GM18870 (cell line): ENCODE measurements around the gene TIMM10.
A peak's percentile ranks its signal among the peaks of the same experiment; 100 is the strongest.

Source experiments
- ATAC-seq: cut with Tn5 transposase; IDR thresholded peaks from one replicate; pipeline ENCODE4 v1.9.1; 2021; ENCODE audit warnings: moderate library complexity; ENCODE audit not compliant: unreplicated experiment

TIMM10 gene

DNA sequence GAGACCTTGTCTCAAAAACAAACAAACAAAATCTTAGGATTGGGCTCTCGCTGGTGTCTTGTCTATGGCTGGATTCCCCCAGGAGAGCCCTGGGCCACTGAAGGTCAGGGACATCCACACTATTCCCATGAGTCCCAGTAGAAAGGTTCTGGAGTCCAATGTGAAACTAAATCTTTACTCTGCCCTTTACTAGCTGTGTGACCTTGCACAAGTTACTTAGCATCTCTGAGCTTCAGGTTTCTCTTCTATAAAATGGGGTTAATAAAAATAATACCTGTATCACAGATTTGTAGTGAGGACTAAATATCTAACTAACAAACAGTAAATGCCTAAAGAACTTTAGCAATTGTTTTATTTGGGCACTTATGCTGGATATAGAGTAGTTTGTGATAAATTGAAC lies 24.0 kb downstream of the TIMM10 start:
- no peak for ATAC-seq

DNA sequence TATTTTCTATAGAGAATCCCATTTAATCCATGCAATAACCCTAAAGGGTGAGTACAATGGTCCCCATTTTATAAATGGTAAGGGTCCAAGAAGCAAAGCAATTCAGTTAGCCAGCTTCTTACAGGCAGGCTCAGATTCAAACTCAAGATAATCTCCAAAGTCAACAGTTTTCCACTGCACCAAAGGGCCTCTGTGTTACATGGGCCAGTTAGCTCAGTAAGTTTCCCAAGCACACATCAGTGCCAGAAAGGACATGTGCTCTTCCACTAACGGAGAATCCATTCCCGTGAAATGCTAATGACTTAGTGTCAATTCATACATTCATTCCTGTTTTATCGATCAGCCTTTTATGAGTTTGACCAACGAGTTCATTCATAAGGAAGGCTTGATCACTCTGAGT lies 26.0 kb downstream of the TIMM10 start:
- ATAC-seq: no peak

DNA sequence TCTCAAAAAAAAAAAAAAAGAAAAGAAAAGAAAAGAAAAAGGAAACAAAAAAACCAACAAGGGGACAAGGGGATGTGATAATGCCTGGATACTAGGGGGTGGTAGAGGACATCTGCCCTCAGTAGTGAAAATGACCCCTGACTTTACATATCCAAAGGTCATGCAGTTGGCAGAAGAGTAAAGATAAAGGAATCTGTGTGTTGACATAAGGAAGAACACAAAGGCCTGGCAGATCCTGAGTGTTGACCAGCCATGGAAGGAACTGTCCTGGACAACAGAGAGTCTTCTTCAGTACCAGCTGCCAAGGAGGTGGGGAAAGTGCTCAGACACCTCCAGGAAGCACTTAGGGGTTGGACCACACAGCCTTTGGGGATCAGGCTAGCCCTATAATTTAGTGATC lies 27.7 kb downstream of the TIMM10 start:
- no peak for ATAC-seq

DNA sequence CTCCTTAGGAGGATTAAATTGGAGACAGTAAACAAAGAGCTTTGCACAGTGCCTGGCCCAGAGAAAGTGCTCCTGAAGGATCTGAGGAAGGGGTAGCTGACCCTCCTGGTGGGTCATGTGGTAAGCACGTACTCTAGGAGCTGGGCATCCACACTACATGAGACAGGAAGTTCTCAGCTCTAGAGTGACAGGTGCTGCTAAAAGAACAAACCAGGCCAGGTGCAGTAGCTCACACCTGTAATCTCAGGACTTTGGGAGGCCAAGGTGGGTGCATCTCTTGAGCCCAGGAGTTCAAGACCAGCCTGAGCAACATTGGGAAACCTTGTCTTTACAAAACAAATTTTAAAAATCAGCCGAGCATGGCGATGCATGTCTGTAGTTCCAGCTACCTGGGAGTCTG lies 28.2 kb downstream of the TIMM10 start:
- ATAC-seq: no peak

DNA sequence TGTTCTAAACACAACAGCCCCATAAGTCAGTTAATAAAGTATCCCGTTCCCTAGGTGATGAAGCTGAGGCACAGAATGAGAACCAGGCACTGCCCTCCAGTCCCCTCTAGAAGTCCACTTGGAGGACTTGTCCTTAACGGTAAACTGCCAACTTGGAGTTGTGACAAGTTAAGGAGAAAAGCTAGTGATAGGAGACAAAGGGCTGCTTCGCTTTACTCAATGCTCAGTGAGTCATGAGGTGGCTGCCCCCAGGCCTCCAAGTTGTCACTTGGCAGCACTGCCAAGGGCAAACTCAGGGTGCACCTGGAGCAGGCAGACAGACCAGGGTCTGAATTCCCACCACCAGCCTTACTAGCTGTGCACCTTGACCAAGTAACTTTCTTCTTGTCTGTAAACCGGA lies 28.6 kb downstream of the TIMM10 start:
- no peak for ATAC-seq

DNA sequence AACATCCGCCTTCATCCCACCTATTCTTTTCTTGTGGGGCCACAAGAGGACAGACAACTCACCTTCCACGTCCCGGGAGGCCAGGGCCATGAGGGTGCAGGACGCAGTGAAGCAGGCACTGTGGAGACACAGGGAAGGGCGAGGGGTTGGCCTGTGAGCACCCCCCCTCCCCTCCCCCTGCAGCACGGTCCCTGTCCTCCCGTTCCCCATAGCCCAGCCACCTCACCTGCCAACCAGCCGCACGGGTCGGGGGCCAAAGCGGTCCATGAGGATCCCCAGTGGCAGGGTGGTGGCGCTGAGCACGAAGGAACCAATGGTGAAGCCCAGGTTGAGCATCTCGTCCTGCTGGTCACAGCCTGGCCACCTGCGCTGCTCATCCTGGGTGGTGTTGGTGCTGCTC lies 29.6 kb downstream of the TIMM10 start:
- ATAC-seq: no peak

DNA sequence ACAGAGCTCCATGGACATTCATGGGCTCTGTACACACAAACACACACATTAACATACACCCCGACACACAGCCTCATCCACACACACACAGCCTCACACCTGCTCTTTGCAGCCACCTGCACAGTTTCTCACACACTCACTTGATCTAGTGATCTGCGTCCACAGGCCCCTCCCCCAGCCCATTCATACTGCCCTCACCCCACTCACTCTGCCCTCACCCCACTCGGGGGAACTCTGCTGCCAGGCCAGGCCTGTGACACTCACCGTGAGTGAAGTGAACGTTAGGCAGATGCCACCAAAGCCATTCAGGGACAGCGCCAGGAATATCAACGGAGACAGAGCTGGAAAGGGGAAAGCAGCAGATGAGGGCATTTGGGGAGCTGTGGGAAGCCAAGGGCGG lies 30.0 kb downstream of the TIMM10 start:
- ATAC-seq: no peak

DNA sequence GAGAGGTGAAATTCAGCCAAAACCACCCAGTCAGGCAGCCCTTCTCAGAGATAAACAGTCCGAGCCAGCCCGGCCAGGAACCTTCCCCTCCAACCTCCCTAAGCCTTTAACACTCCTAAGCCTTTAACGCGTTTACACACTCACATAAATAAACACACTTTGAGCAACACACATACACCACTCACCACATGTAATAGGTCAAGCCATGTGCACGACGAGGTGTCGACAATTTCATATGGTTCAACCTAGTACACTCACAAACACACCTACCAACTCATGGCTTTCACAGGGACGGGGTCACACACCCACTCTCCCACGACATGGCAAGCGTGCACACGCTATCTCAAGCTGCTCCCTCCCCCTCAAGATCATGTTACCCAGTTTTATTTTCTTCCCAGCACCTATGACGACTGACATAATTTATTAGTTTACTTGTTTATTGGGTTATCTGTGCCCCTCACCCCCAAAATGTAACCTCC lies 30.5 kb downstream of the TIMM10 start:
- peak; percentile 26 for ATAC-seq

DNA sequence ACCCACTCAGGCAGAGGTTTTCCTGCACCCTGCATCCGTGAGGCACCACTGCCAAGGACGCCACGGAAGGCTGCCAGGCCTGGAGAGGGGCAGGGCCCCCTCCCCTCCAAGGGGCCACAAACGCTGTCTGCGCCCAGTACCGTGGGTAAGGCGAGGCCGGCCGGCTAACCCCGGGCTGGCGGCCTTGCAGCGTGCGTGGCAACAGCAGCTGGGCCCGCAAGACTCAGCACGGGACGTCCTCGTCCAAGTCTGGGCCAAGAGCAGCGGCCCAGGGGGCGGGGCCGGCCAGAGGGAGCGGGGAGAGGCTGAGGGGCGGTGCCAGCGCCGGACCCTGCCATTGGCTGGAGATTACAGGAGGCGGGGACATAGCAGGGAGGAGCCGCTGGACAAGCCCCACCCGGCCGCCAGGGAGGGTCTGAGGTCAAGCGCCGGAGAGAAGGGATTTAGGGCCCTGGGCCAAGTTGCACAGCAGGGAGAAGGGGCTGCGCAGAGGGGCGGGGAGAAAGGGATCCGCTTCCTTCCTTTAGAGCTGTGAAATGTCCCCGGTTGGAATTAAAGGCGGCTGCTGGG lies 31.1 kb downstream of the TIMM10 start:
- peak; percentile 96 for ATAC-seq

DNA sequence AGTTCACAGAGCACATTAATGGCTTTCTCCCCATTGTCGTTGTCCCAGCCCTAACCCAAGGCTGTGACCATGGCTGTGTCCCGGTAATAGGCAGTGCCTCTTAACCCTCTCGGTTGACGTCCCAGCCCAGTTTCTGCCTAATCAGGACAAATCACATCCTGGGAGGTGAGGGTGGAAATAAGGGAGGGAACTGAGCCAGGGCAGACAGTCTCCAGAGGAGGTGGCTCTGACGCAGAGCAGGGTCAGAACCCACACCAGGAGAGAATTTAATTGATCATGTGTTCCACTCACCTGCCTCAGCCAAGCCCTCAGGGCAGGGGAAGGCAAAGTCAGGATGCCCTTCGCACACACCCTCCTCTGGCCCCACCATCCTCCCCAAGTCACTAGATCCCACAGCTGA lies 32.0 kb downstream of the TIMM10 start:
- ATAC-seq: no peak

DNA sequence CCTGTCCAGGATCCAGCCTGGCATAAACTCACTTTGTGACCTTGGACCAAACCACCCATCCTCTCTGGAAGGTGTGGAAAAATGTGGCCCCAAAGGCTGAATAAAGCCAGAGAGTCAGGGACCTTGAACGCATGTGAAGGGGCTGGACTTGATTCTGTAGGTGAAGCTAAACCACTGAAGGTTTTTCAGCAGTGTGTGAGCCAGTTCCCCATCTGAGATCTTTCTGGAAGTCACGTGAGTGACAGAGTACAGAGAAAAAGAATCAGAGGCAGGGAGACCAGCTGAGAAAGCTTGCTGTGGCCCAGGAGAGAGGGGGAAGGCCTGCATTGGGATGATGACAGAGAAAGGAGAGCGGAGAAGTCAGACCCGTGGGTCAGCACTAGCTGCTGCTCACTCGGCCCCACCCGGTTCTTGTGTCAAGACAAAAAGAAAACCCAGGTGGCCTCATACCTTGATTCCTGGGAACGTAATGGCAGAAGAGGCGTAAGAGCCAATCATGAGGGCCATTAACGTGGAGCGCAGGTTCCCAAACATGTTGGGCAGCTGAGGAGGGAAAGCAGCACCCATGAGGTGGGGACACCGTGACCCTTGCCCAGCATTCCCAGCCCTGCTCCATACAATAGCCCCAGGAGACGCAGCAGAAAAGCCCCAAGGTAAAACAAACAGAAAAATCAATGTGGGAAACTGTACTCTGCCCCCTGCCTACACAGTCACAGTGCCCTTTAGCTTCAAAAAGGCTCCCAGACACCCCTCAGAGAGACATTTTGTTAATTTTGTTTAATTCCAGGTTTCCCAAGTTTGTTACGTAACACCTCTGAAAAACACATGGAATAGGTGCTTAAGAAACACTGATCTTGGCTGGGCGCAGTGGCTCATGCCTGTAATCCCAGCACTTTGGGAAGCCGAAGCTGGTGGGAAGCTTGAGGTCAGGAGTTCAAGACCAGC lies 33.0 kb downstream of the TIMM10 start:
- ATAC-seq: no peak

DNA sequence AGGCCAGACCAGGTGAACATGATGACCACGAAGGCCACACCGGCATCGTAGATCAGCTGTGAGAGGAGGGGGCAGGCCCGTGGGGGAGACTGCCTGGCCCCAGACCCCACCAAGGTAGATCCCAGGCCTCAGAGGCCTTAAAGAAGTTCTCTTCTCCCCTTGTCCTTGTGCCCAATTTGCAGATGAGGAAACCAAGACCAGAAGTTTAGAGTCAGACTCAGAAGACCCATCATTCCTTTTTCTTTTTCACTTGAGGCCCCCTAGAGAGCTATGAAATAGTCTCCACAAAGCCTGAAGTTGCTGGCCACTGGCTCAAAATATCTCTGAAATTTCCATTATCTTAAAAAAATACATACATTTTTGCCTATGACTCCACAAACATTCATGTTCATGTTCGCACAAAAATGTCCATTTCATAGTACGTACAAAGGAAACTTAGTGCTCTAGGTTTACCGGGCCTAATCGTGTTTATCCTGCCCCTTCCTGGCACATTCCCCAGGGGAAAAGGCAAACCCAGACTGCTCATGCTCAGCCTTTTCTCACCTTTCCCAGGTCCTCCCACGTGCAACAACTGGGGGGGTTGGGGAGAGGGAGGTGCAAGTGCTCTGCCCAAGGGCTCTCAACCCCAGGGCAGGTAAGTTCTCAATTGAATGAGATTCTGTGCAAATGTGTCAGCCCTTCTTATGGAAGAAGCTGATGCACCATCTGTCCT lies 34.3 kb downstream of the TIMM10 start:
- ATAC-seq: no peak

DNA sequence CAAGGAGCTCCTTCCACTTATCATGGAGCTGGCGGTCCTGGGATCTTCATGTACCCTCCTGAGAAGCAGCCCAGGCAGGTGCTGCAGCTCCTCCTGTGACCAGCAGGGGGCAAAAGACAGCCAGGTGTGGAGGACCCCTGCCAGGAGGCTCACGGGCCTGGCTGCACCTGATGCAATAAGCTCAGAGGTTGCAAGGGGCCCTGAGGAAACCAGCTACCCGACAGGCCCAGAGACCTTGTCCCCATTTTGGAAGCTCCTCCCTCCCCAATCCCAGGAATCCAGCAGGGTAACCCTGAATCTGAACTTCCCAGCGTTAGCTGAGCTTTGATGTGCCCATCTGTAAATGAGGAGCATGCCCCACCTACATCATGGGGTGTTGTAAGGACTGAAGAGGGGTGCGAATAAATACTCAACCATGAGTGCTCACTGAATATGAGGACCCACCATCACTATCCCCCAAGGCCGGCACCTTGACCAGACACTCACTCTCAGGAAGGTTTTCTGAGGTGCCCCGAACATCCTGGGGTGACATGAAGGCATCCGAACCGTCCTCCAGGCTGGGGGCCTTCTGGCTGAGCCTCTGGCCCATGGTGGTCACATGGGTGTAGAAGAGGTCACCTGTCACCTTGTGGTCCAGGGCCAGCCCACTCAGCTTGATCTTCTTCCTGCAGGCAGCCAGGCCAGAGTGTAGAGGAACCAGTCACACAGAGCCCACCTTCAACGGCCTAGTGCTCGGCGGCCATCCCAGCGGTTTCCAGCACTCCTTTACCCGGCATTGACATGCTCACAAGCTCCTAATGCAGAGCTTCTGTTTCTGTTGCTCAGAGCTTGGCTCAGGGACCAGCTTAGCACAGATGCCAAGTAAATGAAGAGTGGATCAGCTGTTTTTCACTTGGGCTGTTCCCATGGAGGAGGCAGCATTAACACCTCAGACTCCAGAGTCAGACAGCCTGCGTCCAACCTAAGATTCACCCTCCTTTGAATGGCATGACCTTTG lies 36.7 kb downstream of the TIMM10 start:
- ATAC-seq: no peak

DNA sequence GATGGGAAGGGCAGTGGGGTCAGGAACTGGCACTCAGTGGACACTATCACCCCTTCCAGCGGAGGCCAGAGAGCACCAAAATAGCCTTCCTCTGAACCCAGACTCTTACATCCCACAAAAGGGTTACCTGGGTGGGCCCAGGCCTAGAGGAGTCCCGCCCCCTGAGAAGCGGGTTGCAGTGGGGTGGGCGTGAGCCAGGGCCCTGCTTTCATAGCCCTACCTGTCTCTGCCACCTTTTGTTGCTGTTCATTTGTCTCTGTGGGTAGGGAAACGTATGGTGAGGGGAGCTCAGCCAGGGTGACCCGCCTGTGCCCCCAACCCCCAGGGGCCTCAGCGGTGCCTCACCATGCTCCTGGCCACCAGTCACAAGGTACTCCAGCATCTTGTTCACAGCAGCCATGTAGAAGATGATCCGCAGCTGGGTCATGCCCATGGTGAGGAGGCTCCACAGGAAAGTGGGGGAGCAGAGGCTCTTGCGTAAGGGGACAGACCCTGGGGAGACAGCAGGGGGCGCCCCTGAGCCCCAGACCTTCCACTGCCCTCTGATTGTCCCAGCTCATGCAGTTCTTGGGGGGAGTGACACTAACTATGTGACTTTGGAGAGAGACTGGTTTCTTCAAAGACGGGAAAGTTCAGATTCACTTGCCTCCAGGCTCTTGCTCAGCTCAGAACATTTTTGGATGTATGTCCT lies 39.0 kb downstream of the TIMM10 start:
- no peak for ATAC-seq

DNA sequence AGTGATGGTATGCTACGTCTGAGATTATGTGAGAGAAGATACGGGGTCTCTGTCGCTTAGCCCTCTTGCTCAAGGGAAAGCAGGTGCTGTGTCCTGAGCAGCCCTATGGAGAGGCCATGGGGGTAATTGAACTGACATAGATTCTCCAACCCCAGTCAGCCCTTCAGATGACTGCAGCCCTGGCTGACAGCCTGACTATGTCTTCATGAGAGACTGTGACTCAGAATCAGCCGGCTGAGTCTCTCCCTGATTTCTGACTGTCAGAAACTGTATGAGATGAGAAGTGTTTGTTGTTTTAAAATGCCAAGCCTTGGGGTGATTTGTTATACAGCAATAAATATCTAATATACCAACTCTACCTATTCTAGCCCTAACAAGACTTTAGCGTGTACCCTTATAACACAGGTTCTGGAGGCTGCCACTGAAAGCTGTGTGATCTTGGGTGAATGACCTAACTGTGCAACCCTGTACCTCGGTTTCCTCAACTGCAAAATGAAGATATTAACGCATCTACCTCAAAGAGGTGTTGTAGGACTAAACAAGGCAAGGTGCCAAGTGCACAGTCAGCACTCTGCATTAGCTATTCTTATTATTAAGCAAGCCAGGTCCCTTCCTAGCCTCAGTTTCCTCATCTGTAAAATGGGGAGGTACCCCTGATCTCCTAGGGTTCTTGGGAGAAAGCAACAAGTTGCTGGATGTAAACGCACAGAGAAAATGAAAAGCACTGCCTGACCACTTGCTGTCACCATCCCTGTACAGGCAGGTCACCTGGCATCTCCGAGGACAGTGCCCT lies 39.9 kb downstream of the TIMM10 start:
- no peak for ATAC-seq

DNA sequence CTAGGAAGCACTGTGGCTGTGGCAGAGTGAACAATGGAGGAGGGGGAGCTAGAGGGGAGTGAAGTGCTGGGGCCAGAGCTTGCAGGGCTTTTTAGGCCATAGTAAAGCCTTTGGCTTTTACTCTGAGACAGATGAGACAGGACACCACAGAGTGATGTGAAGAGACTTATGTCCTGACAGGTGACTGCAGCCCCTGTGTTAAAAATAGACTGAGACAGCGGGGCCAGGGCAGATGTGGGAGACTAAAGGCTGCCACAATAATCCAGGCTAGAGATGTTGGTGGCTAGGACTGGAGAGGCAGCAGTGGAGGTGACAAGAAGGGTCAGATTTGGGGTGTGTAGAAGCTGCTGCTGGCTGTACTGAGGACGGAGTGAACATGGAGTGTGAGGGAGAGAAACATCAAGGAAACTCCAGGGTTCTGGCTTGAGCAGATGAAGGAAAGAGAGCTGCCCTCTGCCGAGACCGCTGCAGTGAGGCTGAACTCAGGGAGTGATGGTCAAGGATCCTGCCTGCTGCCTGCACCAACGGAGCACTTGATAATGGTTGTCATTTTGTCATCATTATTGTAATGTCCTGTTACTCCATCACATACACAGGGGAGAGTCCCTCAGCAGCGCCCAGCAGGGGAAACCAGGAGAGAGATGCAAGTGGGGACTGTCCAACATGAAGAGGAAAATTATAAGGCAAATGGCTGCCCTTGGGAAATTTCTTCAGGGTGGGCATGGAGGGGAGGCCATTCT lies 42.5 kb downstream of the TIMM10 start:
- no peak for ATAC-seq

DNA sequence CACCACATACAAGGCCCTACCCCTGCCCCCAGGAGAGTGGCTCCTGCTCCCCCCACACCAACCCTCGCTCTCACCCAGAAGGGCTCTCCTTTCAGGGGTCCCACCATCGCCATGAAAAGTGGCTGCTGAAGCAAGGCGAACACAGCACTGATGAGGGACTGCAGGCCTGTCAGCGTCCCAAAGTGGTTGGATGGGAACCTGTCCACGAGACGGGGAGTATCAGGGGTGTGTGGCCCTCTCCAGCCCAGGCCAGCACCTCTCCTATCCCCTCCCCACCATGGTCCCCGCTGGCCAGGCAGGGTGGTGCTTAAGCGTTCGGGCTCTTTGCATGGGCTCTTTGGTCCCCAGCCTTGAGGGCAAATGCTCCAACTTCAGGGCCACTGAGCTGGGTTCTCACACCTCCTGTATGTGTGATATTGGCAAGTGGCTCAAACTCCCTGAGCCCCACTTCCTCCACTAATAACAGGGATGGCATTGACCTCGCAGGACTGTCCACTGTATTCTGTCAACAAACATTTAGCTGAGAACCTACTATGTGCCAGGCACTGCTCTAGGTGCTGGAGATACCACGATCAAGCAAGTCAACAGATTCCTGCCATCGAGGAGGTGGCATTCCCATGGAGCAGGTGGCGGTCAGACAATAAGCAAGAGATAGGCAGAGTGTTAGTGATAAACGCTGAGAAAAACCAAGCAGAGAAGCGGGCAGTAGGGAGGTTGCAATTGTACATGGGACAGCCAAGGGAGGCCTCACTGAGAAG lies 43.4 kb downstream of the TIMM10 start:
- ATAC-seq: no peak
